Measurements from ENCODE around the gene CCDC172.
"Not testable (repeated sequence)": the region's sequence is repeated elsewhere in the genome, so short reads cannot be mapped to it uniquely, and the experiment has no call there.

CCDC172 gene

DNA sequence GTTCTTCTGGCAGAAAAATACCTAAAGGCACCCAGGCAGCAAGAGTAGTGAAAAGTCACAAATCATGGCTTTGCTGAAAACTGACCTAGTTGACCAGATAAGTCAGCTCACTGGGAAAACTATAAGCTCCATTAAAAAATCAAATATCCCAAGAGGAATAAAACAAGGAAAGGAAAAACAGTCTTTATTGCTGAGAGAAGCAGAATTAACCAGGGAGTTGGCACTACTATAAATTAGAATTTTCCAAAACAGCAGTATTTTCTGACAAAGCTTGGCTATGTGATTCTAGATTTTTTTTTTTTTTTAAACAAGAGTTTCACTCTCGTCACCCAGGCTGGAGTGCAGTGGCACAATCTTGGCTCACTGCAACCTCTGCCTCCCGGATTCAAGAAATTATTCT is 12.6 kb downstream of the CCDC172 start:
- no peak for DNase-seq (ENCODE audit: low spot score)

GRCh38 chr10:116352125-116352524 is 27.9 kb downstream of the CCDC172 start:
- DNase-seq (ENCODE audit: low spot score): no peak

- DNase-seq (ENCODE audit: low spot score): no peak
Measured at GRCh38 chr10:116353817-116354216, 29.6 kb downstream of the CCDC172 start.

DNA sequence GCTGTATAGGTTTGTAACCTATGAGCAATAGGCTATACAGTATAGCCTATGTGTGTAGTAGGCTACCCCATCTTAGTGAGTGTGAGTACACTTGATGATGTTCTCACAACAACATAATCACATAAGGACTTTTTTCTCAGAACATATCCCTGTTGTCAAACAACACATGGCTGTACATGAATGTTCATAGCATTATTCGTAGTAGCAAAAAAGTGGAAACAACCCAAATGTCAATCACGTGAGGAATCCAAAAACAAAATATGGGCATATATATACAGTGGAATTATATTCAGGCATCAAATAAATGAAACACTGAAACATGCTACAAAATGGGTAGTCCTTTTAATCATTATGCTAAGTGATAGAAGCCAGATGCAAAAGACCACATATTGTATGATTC is 31.1 kb downstream of the CCDC172 start:
- DNase-seq (ENCODE audit: low spot score): no peak

- no peak for DNase-seq (ENCODE audit: low spot score)
Measured at GRCh38 chr10:116356833-116357232, 32.6 kb downstream of the CCDC172 start.

DNA sequence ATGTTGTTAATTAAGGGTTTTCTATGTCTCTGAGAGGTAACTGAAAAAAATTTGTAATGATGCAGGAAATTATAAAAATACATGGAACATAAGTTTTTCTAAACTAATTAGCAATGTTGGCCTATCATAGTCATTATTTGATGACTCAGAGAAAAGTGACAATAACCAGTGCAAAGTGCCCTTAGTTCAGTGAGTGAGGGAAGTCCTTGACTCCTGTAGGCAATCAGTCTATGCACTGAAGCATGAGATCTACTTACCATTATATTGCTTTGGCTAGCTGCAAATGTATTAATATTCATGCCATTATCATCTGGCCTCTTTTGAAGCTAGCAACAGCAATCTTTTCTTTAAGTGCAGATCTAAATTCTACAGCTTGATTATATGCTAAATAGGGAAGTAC is 40.6 kb downstream of the CCDC172 start:
- DNase-seq (ENCODE audit: low spot score): no peak

DNA sequence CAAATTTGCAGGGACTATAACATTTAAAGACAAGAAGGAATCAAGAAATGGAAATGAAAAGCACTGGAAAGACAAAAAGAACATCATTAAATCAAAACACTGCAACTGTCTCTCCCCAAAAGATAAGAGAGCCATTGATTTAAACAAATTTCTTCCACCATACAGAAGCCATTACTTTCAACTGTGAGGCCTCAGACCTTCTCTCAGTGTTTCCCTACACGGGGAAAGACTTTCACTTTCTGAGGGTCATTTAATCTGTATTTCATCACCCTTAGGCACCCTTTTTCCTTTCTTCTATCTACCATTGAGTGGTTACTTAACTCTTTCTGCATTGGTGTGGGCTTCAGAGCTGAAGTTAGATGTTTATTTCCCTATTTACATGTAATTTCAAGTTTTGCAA is 47.5 kb downstream of the CCDC172 start:
- no peak for DNase-seq (ENCODE audit: low spot score)

DNA sequence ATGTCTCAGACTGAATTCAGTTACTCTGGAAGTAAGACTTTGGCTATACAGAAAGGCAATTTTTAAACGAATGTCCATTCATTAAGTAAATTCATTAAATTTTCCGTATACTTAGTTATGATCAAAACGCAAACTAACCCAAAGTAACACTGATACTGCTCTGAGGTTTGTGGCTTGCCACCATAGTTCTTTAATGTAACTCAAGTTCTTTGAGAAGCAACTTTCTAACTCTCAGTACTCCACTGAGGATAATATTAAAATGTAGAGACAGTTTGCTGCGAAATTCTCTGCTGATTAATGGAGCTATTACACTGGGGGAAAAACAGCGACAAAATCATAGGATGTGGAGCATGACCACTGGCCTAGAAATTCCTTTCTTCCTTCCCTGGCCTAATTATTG is 58.0 kb downstream of the CCDC172 start:
- DNase-seq (ENCODE audit: low spot score): no peak

- peak; percentile 8 for DNase-seq (ENCODE audit: low spot score)
Measured at GRCh38 chr10:116385311-116385710, 61.1 kb downstream of the CCDC172 start.

GRCh38 chr10:116385994-116386809 is 62.0 kb downstream of the CCDC172 start:
- DNase-seq (ENCODE audit: low spot score): peak; percentile 47

DNA sequence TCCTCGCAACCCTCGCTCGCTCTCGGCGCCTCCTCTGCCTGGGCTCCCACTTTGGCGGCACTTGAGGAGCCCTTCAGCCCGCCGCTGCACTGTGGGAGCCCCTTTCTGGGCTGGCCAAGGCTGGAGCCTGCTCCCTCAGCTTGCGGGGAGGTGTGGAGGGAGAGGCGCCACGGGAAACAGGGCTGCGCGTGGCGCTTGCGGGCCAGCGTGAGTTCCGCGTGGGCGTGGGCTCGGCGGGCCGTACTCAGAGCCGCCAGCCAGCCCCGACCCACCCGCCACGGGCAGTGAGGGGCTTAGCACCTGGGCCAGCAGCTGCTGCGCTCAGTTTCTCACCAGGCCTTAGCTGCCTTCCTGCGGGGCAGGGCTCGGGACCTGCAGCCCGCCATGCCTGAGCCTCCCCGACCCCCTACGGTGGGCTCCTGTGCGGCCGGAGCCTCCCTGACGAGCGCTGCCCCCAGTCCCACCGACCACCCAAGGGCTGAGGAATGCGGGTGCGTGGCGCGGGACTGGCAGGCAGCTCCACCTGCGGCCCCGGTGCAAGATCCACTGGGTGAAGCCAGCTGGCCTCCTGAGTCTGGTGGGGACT is 69.1 kb downstream of the CCDC172 start:
- DNase-seq (ENCODE audit: low spot score): not testable (repeated sequence)

GRCh38 chr10:116395223-116395985 is 71.2 kb downstream of the CCDC172 start:
- no peak for DNase-seq (ENCODE audit: low spot score)

- DNase-seq (ENCODE audit: low spot score): no peak
Measured at GRCh38 chr10:116398224-116398623, 74.0 kb downstream of the CCDC172 start.

DNA sequence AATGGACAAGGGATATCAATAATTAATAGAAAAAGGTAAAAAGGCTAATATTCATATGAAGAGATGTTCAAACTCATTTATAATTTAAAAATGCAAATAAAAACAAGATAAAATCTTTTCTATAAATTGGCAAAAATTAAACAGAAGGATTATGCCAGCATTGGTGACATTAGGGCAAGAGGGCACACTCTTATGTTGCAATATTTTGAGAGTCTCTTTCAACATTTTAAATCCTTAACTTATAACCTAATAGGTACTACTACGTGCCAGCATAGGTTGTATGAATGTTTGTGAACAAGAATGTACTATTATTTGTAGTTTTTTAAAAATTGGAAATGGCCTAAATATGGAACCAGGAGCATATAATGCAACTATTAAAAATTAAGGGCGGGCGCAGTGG is 78.6 kb downstream of the CCDC172 start:
- DNase-seq (ENCODE audit: low spot score): no peak

GRCh38 chr10:116403740-116404250 is 79.5 kb downstream of the CCDC172 start:
- no peak for DNase-seq (ENCODE audit: low spot score)

- DNase-seq (ENCODE audit: low spot score): peak; percentile 4
Measured at GRCh38 chr10:116408719-116409118, 84.5 kb downstream of the CCDC172 start.

DNA sequence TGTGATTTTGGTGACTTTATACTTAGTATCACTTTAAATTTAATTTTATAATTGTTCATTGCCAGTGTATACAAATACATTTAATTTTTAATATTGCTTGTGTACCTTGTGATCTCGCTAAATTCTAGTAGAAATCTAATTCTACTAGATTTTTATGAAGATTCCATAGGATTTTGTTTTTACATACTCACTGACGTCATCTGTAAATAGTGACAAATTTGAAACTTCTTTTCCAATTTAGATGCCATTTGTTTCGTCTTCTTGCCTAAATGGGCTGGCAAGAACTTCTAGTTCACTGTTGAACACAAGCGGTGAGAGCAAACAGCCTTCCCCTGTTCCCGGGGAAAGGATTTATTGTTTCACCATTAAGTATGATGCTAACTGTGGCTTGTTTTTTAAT is 86.1 kb downstream of the CCDC172 start:
- DNase-seq (ENCODE audit: low spot score): no peak

DNA sequence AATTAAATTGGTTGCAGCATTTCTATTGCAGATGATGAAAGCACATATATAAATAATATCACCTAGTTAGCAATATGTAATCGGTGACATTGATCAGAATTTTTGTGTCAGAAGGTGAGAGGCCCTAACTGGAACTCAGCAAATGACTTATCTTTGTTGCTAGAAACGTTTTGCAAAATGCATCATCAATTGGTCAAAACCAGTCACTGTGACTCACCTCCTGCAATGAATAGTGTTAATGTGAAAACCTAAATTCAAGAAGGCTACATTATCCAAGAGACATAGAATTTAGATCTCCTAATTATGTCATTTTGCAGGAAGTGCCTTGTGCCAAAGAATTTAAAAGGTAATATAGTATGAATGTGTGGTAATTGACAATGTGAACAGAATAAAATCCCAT is 93.6 kb downstream of the CCDC172 start:
- DNase-seq (ENCODE audit: low spot score): no peak

DNA sequence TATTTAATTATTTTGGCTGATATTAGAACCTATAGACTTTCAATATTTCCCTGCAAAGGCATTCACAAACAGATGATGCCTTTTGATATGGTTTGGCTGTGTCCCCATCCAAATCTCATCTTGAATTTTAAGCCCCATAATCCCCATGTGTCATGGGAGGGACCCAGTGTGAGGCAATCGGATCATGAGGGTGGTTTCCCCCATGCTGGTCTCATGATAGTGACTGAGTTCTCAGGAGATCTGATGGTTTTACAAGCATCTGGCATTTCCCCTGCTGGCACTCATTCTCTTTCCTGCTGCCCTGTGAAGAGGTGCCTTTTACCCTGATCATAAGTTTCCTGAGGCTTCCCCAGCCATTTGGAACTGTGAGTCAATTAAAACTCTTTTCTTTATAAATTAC is 94.1 kb downstream of the CCDC172 start:
- no peak for DNase-seq (ENCODE audit: low spot score)

GRCh38 chr10:116421815-116422214 is 97.6 kb downstream of the CCDC172 start:
- DNase-seq (ENCODE audit: low spot score): no peak

- no peak for DNase-seq (ENCODE audit: low spot score)
Measured at GRCh38 chr10:116427671-116428070, 103.4 kb downstream of the CCDC172 start, which contains the start of gene PNLIPRP3. Gene PNLIPRP3, plus strand, starts transcription at chr10:116427847. Its CDS starts 166 bp downstream, at chr10:116428013.

DNA sequence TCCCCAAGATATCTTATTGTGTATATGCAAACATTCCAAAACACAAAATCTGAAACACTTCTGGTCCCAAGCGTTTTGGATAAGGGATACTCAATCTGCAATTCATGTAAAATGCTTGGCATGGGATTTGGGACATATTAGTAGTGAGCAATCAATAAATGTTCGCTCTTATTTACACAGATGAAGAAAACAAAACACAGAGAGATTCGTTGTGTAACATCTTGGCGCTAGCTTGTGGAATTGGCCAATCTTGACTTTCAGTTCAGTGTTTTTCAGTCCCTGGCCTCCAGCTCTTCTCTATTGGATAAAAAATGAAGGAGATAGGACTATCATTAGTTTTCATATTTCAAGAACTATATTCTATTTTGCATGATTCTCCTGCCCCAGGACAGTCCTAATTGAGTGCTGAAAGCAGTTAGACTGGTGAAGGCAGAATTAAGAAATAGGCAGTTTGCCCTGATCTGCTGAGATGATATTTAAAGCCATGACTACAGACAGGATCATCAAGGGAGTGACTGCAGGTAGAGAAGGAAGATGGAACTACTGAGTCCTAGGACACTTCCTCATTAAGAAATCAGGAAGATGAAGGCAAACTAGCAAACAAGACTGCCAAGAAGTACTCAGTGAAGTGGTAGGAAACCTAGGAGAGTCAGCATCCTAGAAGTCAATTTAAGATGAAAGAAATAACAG is 105.2 kb downstream of the CCDC172 start:
- DNase-seq (ENCODE audit: low spot score): no peak

All from NAMALWA (cell line).